ENCODE measurements around the gene GRIP1. TPM values are rescaled to one million over a fixed set of nuclear protein-coding genes. Genes with fewer than 3 reads are reported as not detected.

GRIP1 gene
- total RNA-seq, result 4.2 TPM

GRCh38 chr12:66678338-66679275, at the start of gene GRIP1:
GRIP1 (minus strand) TSS chr12:66679076; CDS start chr12:66678904, 172 bp downstream.
- TF ChIP-seq POLR2A (IDR thresholded peaks at IDR 0.05) (no peak), CTCF (IDR thresholded peaks at IDR 0.05) (no peak), POLR2AphosphoS5 (IDR thresholded peaks at IDR 0.05; ENCODE audit: insufficient read depth in 1 of 2, low read depth in 1 of 2) (no peak)
- no peak for DNase-seq (ENCODE audit: extremely low spot score in 2 of 2)
- H3K27me3 ChIP-seq, result no peaks in the 10 kb centered on the region
- intact Hi-C loops (cut with DNase I), result no loop called here
- no peaks in the 10 kb centered on the region for H3K9me3 ChIP-seq
- peaks cover 6% of the 10 kb centered on the region for H3K4me1 ChIP-seq
- H3K36me3 ChIP-seq, result no peaks in the 10 kb centered on the region
- peak within 1 kb of the TSS in 1 of 2 donors; percentile 9 for H3K4me3 ChIP-seq
- no peak within 1 kb of the TSS for H3K27ac ChIP-seq

GRCh38 chr12:66726556-66726955, 47.7 kb upstream of the GRIP1 start:
- no peaks in the 10 kb centered on the region for H3K27me3 ChIP-seq
- H3K4me3 ChIP-seq, result no peak overlapping the region
- no peaks in the 10 kb centered on the region for H3K9me3 ChIP-seq
- no peaks in the 10 kb centered on the region for H3K4me1 ChIP-seq
- H3K27ac ChIP-seq, result no peak overlapping the region
- DNase-seq (ENCODE audit: extremely low spot score in 2 of 2), result no peak
- TF ChIP-seq POLR2AphosphoS5 (IDR thresholded peaks at IDR 0.05; ENCODE audit: insufficient read depth in 1 of 2, low read depth in 1 of 2), result no peak
- no peak for TF ChIP-seq CTCF (IDR thresholded peaks at IDR 0.05)
- TF ChIP-seq POLR2A (IDR thresholded peaks at IDR 0.05), result no peak
- H3K36me3 ChIP-seq, result no peaks in the 10 kb centered on the region
- intact Hi-C loops (cut with DNase I), result no loop called here

- no peak for DNase-seq (ENCODE audit: extremely low spot score in 2 of 2)
- Histone ChIP-seq H3K4me3 (no peak overlapping the region), H3K27me3 (no peaks in the 10 kb centered on the region), H3K36me3 (no peaks in the 10 kb centered on the region), H3K27ac (no peak overlapping the region), H3K9me3 (no peaks in the 10 kb centered on the region), H3K4me1 (no peaks in the 10 kb centered on the region)
- no peak for TF ChIP-seq POLR2AphosphoS5 (IDR thresholded peaks at IDR 0.05; ENCODE audit: insufficient read depth in 1 of 2, low read depth in 1 of 2)
- no peak for TF ChIP-seq POLR2A (IDR thresholded peaks at IDR 0.05)
- TF ChIP-seq CTCF (IDR thresholded peaks at IDR 0.05), result no peak
- intact Hi-C loops (cut with DNase I), result no loop called here
Measured at GRCh38 chr12:66725031-66725430, 46.2 kb upstream of the GRIP1 start.

GRCh38 chr12:66724616-66725015, 45.7 kb upstream of the GRIP1 start:
- Histone ChIP-seq H3K9me3 (no peaks in the 10 kb centered on the region), H3K4me1 (no peaks in the 10 kb centered on the region), H3K36me3 (no peaks in the 10 kb centered on the region), H3K4me3 (no peak overlapping the region), H3K27ac (no peak overlapping the region), H3K27me3 (no peaks in the 10 kb centered on the region)
- intact Hi-C loops (cut with DNase I), result no loop called here
- no peak for DNase-seq (ENCODE audit: extremely low spot score in 2 of 2)
- TF ChIP-seq CTCF (IDR thresholded peaks at IDR 0.05) (no peak), POLR2A (IDR thresholded peaks at IDR 0.05) (no peak), POLR2AphosphoS5 (IDR thresholded peaks at IDR 0.05; ENCODE audit: insufficient read depth in 1 of 2, low read depth in 1 of 2) (no peak)

GRCh38 chr12:66724026-66724425, 45.1 kb upstream of the GRIP1 start:
- intact Hi-C loops (cut with DNase I), result no loop called here

More at GRCh38 chr12:66724026-66724425, 45.1 kb upstream of the GRIP1 start:
- no peak for DNase-seq (ENCODE audit: extremely low spot score in 2 of 2)
- Histone ChIP-seq H3K9me3 (no peaks in the 10 kb centered on the region), H3K4me3 (no peak overlapping the region), H3K36me3 (no peaks in the 10 kb centered on the region), H3K4me1 (no peaks in the 10 kb centered on the region), H3K27me3 (no peaks in the 10 kb centered on the region), H3K27ac (no peak overlapping the region)
- no peak for TF ChIP-seq POLR2AphosphoS5 (IDR thresholded peaks at IDR 0.05; ENCODE audit: insufficient read depth in 1 of 2, low read depth in 1 of 2)
- no peak for TF ChIP-seq POLR2A (IDR thresholded peaks at IDR 0.05)
- TF ChIP-seq CTCF (IDR thresholded peaks at IDR 0.05), result no peak

Measured in vagina (tissue), 2 donors.